ENCODE measurements around the gene SULT1B1. TPM values are rescaled to one million over a fixed set of nuclear protein-coding genes. Genes with fewer than 3 reads are reported as not detected.

Gene SULT1B1
- total RNA-seq, 1 donor from 2014 or later, result 7.9 TPM

DNA sequence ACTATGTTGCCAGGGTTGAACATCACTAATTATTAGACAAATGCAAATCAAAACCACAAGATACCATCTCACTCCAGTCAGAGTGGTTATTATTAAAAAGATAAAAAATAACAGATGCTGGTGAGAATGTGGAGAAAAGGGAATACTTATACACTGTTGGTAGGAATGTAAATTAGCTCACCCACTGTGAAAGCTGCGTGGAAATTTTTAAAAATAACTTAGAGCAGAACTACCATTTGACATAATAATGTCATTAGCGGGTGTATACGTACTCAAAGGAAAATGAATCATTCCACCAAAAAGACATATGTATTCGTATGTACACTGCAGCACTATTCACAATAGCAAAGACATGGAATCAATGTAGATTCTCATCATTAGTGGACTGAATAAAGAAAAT lies 58.7 kb downstream of the SULT1B1 start:
- no peak for DNase-seq (ENCODE audit: low spot score)

GRCh38 chr4:69697536-69698242 lies 62.7 kb downstream of the SULT1B1 start:
- DNase-seq (ENCODE audit: low spot score), result no peak

DNA sequence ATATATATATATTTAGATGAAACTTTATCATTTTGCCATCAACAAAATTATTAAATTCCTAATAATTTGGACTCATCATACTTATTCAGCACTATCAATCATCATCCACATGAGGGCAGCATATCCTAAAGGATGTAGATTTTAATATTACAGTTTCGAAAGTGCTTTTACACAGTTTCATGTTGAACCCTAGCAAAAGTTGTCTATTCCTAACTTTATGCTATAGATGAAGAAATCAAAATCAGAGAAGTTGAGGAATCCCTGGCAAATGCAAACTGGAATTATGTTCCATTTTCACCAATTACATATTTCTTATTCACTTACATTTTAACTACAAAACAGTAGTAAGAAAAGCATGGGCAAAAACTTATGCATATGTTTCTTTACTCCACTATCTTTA lies 70.8 kb downstream of the SULT1B1 start:
- peak; percentile 69 for DNase-seq (ENCODE audit: low spot score)

- DNase-seq (ENCODE audit: low spot score), result no peak
Observed at GRCh38 chr4:69684804-69685203, 75.6 kb downstream of the SULT1B1 start.

Other genes with a start within 250 kb of the SULT1B1 start
- gene UGT2A2, start 121.0 kb downstream of the SULT1B1 start, total RNA-seq (ENCODE audit: insufficient read depth, low replicate concordance), result 11.3 TPM
- gene UGT2A1, start 107.4 kb downstream of the SULT1B1 start, total RNA-seq (ENCODE audit: insufficient read depth, low replicate concordance), result 2.9 TPM
- gene SULT1E1, start 99.5 kb upstream of the SULT1B1 start, total RNA-seq (ENCODE audit: insufficient read depth, low replicate concordance), result 102 TPM
- not detected for gene CSN1S1, start 170.4 kb upstream of the SULT1B1 start, total RNA-seq (ENCODE audit: insufficient read depth, low replicate concordance)
- not detected for gene CSN2, start 205.1 kb upstream of the SULT1B1 start, total RNA-seq (ENCODE audit: insufficient read depth, low replicate concordance)
- gene STATH, start 235.3 kb upstream of the SULT1B1 start, total RNA-seq (ENCODE audit: insufficient read depth, low replicate concordance), result 5.8 TPM

All from umbilical cord (tissue), 2 donors.